SHP77 (cell line): Measurements from ENCODE around the gene ACOX1.
"Not testable (repeated sequence)": the region's sequence is repeated elsewhere in the genome, so short reads cannot be mapped to it uniquely, and the experiment has no call there.

Experiments
- DNase-seq, 2 experiments: peaks; one replicate each; lab custom pipeline; 2025; lab: John Stamatoyannopoulos, UW

Gene ACOX1

GRCh38 chr17:75981019-75981615 is 2.2 kb upstream of the ACOX1 start:
- DNase-seq, result no peak

DNA sequence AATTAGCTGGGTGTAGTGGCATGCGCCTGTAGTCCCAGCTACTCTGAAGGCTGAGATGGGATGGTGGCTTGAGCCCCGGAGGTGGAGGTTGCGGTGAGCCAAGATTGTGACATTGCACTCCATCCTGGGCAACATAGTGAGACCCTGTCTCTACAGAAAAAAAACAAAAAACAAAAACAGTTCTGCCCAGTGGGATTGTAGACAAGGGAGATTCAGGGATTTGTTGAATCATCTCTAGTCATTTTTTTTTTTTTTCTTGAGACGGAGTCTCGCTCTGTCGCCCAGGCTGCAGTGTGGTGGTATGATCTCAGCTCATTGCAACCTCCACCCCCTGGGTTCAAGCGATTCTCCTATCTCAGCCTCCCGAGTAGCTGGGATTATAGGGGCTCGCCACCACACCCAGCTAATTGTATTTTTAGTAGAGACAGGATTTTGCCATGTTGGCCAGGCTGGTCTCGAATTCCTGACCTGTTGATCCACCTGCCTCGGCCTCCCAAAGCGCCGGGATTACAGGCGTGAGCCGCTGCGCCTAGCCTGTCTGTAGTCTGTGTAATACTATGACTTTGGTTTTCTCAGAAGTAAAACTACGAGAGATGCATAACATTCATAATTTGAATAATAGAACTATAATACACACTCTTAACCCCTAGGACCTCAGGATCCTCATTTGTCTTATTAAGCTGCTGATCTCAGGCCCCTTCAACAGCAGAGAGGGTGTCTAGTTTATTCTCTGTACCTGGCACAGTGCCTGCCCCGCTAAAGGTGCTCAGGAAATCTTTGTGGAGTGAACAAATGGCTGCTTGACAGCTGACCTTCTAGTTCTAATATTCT is 1.4 kb upstream of the ACOX1 start:
- DNase-seq, result peak in 1 of 2 experiments; percentile 31

DNA sequence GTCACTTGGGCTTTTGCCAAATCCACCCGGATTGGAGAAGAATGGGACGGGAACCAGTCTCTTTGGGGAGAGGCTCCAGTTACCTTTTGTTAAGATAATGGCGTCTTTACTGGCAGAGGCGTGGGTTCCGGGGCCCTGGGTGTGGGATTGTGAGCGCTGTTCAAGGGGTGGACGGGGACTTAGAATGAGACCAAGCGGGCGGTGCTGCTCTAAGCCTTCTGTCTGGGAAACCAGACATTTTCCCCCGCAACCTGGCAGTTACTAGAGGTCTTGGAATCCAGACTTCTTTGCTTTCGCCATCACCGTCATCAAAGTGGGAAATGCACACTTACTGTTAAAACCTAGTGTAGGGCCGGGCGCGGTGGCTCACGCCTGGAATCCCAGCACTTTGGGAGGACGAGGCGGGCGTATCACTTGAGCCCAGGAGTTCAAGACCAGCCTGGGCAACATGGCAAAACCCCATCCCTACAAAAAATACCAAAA is 780 bp upstream of the ACOX1 start:
- no peak for DNase-seq

DNA sequence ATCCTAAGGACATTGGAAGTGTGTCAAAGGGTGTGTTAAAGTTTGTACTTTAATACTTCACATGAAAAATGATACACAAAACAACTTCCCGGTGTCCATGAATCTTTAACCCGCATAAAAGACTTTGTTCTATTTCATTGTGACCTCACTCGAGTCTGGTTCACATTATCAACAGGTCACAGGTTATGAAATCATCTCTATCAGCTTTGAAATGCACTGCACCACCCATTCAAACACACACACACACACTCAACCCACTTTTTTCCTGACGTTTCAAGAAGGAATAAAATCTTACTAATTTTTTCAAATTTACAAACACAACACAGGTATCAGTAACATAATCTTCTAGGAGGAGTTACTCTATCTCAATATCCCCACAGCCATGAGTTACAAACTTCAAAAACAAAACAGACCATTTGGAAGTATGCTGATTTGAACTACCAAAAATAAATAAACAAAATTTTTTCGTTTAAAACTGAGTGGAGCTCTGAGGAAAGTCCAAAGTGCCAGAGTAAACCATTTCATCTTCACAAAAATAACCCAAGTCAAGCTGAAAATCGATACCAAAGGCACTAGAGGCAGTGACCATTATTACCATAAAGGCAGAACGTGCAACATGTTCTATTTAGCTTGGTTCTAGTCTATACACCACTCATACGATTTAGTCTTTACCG is 2.7 kb downstream of the ACOX1 start:
- DNase-seq, result no peak

DNA sequence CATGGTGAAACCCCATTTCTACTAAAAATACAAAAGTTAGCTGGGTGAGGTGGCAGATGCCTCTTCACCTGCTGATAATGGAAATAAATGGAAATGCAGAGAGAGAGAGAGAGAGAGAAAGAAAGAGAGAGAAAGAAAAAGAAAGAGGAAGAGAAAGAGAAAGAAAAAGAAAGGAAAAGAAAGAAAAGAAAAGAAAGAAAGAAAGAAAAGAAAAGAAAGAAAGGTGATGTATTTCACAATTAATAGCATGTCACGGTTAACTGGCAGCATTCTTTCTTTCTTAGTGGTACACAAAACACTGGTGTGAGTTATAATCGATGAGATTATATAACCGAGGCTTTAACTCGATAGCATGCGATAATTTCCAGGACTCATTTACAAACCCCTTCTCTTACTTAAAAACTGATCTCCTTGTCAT is 3.2 kb downstream of the ACOX1 start:
- no peak for DNase-seq

DNA sequence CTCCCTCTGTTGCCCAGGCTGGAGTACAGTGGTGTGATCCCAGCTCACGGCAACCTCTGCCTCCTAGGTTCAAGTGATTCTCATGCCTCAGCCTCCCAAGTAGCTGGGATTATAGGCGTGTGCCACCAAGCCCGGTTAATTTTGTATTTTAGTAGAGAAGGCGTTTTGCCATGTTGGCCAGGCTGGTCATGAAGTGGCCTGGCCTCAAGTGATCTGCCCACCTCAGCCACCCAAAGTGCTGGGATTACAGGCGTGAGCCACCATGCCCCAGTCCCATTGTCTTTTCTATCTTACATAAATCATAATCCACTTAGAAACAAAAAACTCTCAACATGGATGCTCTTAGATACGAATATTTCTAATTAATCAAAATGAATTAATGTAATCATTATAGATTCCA is 3.8 kb downstream of the ACOX1 start:
- not testable (repeated sequence) for DNase-seq

DNA sequence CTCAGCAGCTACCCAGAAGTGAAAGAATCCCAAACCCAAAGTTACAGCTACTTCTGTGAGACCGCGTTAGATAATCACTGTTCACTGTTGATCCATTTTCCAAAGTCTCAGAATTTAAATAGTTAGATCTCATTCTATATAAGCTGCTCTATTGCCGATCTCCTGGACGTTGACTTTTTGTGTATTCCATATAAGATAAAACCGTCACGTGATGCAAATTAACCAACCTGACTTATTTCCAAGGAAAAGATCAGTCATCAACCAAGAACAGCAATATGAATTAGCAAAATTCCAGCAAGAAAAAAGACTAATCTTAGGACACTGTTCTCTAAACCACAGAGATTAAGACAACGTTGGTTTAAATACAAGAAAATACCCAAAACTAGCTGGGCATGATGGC is 8.3 kb downstream of the ACOX1 start:
- no peak for DNase-seq

- no peak for DNase-seq
Measured at GRCh38 chr17:75970011-75970523, 8.9 kb downstream of the ACOX1 start.

- not testable (repeated sequence) for DNase-seq
Measured at GRCh38 chr17:75969044-75969443, 9.9 kb downstream of the ACOX1 start.

- DNase-seq, result no peak
Measured at GRCh38 chr17:75965468-75965867, 13.5 kb downstream of the ACOX1 start.

- no peak for DNase-seq
Measured at GRCh38 chr17:75959839-75960511, 19.0 kb downstream of the ACOX1 start.

GRCh38 chr17:75959051-75959838 is 19.7 kb downstream of the ACOX1 start:
- no peak for DNase-seq

GRCh38 chr17:75950855-75951554 is 28.0 kb downstream of the ACOX1 start:
- DNase-seq, result no peak

DNA sequence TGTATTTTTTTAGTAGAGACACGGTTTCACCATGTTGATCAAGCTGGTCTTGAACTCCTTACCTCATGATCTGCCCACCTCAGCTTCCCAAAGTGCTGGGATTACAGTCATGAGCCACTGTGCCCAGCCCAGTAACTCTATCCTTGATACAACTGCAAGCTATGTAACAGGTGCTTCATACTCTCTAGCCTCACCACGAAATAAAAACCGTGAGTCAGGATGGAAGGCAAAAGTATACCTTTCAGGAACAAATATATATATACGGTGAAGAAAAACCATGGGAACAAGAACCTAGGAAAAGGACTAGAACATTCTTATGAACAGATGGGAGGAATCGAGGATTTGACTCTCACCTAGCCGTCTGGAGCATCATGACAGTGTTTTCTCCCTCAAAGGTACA is 28.5 kb downstream of the ACOX1 start:
- no peak for DNase-seq

- DNase-seq, result no peak
Measured at GRCh38 chr17:75945211-75945610, 33.8 kb downstream of the ACOX1 start.

- no peak for DNase-seq
Measured at GRCh38 chr17:75943491-75943890, 35.5 kb downstream of the ACOX1 start.

DNA sequence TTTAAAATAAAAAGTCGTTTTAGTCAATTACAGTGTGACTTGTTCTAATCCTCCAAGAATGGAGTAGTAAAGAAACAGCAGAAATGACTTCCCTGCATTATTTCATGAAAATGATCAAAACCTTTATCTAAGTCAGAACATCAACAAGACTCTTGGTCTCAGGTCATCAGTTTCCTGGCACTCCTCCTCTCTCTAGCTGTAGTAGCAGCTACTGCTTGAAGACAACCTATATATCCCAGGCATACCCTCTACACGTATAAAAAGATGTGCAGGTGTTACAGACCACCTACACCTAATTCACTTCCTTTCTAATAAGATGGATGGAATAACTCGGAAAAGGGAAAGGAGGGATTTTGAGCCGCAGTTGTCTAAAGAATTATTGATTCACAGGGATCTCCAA is 36.5 kb downstream of the ACOX1 start:
- no peak for DNase-seq

DNA sequence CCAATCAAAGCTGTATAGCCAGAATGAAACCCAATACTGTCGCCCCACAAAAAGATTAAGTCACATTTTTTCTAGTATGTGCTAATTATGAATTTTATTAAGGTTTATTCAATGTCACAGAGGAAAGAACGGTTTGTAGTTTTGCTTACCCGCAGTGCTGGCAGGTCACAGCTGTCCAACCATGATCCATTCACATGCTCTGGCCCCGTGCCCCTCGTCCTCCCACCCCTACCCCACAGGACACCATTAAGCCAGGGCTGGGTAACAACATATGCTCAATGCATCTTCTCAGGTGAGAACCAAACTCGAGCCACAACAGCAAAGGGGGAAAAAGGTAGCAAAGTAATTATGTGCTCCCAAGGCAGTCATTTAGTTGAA is 37.5 kb downstream of the ACOX1 start:
- no peak for DNase-seq

DNA sequence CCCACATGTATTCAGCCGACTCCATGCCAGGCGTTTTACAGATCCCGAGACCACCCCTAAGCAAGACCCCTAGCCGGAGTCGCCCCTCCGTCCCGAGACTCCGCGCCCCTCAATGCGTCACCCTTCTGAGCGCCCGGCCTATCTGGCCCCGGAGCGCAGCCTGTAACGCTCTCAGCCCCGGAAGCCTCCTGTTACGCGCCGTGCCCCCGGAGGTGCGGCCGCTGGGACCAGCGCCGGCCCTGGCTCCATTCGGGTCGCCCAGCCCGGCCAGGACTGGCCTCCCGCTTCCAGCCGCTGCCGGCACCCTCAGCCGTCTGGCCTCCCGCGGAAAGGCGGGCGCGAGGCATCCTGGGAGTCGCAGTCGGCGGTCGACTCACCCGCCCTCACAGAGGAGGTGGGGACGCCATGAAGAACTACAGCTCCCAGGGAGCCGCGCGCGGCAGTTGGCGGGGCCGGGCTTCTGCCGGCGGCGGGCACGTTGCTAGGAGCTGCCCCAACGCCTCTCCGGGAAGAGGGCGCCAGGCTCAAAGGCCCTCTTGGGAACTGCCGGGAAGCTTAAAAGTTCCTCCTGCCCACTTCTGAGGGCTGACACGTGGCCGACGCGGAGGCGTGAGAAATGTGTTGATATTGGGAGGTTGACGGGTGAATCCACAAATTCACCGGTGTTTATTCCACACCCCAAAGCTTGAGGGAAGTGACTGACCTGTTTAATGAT is 38.1 kb downstream of the ACOX1 start, which contains the start of gene FBF1:
TSS of gene FBF1 (minus strand) at position 316 of the 715 bp plus-strand sequence. CDS start 2,893 bp downstream, outside the sequence.
- peak; percentile 95 to 99 for DNase-seq

GRCh38 chr17:75937652-75938051 is 41.3 kb downstream of the ACOX1 start:
- no peak for DNase-seq
